ENCODE data around the gene CDH8. TPM values are rescaled to one million over a fixed set of nuclear protein-coding genes. Genes with fewer than 3 reads are reported as not detected.

Gene CDH8
- total RNA-seq, 1 experiment from 2014 or later = not detected

- no peak for DNase-seq (ENCODE audit: extremely low read depth, low read depth)
These were observed 376.3 kb downstream of the CDH8 start for GRCh38 chr16:61659936-61660335.

- no peak for DNase-seq (ENCODE audit: extremely low read depth, low read depth)
These were observed 381.3 kb downstream of the CDH8 start for GRCh38 chr16:61654962-61655361.

DNA sequence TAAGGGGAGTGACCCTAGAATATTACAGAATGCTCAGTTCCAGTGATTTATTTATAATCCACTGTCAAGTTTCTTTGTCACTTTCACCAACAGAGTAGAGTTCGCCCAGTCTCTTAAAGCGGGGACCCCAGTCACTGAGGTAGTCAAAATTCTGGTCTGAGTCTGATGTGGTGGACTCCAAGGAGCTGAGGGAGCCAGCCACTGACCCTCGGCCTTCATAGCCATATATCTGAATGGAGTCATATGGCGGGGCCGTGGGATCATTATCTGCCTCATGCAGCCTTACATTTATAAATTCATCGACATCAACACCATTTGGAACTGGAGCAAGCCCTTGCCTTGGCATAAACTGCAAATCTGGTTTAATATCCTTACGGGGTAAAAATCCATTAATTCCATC, 382.7 kb downstream of the CDH8 start:
- DNase-seq (ENCODE audit: extremely low read depth, low read depth) = no peak

DNA sequence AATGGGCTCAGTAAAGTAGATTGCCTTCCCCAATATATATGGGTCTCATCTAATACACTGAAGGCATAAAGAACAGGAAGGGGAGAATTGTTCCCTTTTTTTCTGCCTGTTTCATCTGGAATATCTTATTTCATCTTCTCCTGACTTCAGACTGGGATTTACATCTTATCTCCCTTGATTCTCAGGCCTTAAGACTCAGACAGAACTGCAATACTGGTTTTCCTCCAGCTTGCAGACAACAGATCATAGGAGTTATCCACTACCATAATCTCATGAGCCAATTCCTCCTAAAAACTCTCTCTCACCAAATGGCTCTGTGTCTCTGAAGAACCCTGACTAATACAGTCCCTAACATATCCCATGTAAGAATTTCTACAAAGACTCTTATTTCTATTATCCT, 390.7 kb downstream of the CDH8 start:
- no peak for DNase-seq (ENCODE audit: extremely low read depth, low read depth)

DNA sequence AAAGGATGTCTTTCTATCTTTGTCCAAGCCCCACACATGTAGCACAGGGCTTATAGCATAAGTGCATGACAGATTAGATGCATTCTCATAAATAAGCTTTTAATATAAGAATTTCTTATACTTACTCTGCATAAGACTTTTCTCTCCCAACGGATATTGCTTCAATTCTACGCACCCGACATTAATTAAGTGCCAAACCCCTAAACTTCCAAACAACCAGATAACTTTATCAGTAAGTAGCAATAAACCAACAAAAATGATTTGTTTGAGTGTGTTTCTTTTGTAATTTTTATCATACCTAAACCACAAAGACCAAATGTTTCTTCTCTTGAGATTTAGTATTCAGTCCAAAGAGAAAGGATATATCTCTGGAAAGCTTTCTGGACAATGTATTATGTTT, 391.5 kb downstream of the CDH8 start:
- DNase-seq (ENCODE audit: extremely low read depth, low read depth) = no peak

DNA sequence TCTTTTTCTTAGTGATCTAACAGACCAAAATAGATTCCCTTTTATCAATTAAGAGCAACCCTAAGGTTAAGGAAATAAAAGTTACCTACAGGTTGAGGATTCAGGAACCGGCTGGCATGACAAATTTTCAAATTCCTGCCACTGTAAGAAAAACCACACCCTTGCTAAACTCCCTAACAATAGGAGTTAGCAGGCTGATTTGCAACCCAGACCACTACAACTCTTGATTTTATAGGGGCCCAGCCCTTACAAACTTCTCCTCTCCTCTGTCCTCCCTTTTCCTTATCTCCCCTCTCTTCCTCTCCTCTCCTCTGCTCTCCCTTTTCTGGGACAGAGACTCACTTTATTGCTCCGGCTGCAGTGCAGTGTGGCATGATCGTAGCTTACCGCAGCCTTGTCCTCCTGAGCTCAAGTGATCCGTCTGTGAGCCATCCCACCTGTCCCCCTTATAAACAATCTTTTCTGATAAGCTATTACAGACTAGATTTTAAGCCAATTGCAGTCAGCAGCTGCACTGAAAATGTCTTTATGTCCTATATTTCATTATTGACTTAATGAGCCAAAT, 418.9 kb downstream of the CDH8 start:
- DNase-seq (ENCODE audit: extremely low read depth, low read depth) = no peak

GRCh38 chr16:61616088-61616487, 420.1 kb downstream of the CDH8 start:
- no peak for DNase-seq (ENCODE audit: extremely low read depth, low read depth)

GRCh38 chr16:61611847-61612491, 424.3 kb downstream of the CDH8 start:
- no peak for DNase-seq (ENCODE audit: extremely low read depth, low read depth)

DNA sequence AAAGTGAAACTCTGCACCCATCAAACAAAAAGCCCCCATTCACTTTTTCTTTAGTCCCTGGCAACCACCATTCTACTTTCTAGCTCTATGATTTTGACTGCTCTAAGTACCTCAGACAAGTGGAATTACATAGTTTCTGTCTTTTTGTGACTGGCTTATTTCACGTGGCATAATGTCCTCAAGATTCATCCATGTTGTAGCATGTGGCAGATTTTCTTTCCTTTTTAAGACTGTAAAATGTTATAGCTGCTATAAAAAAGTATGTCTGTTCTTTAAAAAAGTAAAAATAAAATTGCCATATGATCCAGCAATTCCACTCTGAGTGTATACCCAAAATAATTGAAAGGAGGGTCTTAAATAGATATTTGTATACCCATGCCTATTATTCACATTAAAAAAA, 429.7 kb downstream of the CDH8 start:
- no peak for DNase-seq (ENCODE audit: extremely low read depth, low read depth)
